ENCODE data around the gene IKZF1. TPM values are rescaled to one million over a fixed set of nuclear protein-coding genes. Genes with fewer than 3 reads are reported as not detected.

IKZF1 gene
- total RNA-seq, result 1 to 10 TPM in 3 of 4 donors, under 1 TPM in 1; 0.22 to 3.6 (median 1.9) TPM

DNA sequence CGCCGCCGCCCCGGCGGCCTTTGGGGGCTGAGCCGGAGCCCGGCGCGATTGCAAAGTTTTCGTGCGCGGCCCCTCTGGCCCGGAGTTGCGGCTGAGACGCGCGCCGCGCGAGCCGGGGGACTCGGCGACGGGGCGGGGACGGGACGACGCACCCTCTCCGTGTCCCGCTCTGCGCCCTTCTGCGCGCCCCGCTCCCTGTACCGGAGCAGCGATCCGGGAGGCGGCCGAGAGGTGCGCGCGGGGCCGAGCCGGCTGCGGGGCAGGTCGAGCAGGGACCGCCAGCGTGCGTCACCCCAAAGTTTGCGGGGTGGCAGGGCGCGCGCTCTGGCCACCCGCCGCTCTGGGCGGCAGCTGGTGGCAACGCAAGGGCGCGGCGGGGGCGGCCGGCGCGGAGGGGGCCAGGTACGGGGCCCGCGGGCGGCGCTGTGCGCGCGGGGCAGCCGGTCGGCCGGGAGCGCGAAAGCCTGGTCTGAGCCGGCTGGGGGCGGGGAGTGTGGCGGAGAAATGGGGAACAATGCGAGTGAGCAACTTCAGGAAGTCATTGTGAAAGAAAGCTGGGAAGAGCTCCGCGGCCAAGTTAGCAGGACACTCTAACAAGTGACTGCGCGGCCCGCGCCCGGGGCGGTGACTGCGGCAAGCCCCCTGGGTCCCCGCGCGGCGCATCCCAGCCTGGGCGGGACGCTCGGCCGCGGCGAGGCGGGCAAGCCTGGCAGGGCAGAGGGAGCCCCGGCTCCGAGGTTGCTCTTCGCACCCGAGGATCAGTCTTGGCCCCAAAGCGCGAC lies at the start of gene IKZF1:
IKZF1 (plus strand) TSS at position 588 of the 782 bp plus-strand sequence. CDS start 14,346 bp downstream, outside the sequence.
- DNase-seq (peak; percentile 19 to 29), ATAC-seq (no peak)
- Histone ChIP-seq H3K36me3 (no peaks in the 10 kb centered on the region), H3K4me3 (peak within 1 kb of the TSS; percentile 32 to 37 (median 35)), H3K27me3 (peaks cover 30 to 37% (median 33%) of the 10 kb centered on the region in 3 donors), H3K4me1 (no peaks in the 10 kb centered on the region), H3K9me3 (no peaks in the 10 kb centered on the region), H3K27ac (no peak within 1 kb of the TSS)
- TF ChIP-seq, protein P1, sequence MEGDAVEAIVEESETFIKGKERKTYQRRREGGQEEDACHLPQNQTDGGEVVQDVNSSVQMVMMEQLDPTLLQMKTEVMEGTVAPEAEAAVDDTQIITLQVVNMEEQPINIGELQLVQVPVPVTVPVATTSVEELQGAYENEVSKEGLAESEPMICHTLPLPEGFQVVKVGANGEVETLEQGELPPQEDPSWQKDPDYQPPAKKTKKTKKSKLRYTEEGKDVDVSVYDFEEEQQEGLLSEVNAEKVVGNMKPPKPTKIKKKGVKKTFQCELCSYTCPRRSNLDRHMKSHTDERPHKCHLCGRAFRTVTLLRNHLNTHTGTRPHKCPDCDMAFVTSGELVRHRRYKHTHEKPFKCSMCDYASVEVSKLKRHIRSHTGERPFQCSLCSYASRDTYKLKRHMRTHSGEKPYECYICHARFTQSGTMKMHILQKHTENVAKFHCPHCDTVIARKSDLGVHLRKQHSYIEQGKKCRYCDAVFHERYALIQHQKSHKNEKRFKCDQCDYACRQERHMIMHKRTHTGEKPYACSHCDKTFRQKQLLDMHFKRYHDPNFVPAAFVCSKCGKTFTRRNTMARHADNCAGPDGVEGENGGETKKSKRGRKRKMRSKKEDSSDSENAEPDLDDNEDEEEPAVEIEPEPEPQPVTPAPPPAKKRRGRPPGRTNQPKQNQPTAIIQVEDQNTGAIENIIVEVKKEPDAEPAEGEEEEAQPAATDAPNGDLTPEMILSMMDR (IDR thresholded peaks at IDR 0.05 in 4 of 5, conservative IDR thresholded peaks at IDR 0.05 in 1 of 5), result no peak
- peak in 1 of 2 donors; percentile 20 for TF ChIP-seq POLR2A (IDR thresholded peaks at IDR 0.05)
- in situ Hi-C loops (cut with MboI; ENCODE audit: low sequenced_read_pairs in 4 of 4) (no loop called here), intact Hi-C loops (cut with DNase I; ENCODE audit: low total_unique reads) (no loop called here)

DNA sequence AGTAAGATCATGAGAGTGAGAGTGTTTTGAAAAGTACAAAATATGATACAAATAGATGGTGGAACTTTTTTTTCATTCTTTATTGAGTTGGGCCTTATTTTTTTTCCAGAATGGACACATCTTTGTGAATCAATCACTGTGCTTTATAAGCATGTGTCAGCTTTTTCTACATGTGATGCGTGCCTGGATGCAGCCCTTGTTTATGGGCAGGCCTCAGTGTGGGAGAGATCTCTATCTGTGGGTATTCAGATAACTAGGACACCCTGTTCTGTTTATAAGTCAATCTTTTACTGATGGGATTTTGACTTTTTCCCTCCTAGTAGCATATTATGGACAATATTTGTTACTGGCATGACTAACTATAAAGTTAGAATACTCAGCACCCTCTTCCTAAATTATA lies 42.9 kb upstream of the IKZF1 start:
- no peak overlapping the region for H3K27ac ChIP-seq
- TF ChIP-seq, protein P1 (IDR thresholded peaks at IDR 0.05 in 4 of 5, conservative IDR thresholded peaks at IDR 0.05 in 1 of 5), result no peak
- no peak for TF ChIP-seq POLR2A (IDR thresholded peaks at IDR 0.05)
- no peaks in the 10 kb centered on the region for H3K9me3 ChIP-seq
- in situ Hi-C loops (cut with MboI; ENCODE audit: low sequenced_read_pairs in 4 of 4), result no loop called here
- no peaks in the 10 kb centered on the region for H3K27me3 ChIP-seq
- H3K4me1 ChIP-seq, result no peaks in the 10 kb centered on the region
- no peak overlapping the region for H3K4me3 ChIP-seq
- H3K36me3 ChIP-seq, result no peaks in the 10 kb centered on the region
- no peak for ATAC-seq
- DNase-seq, result no peak
- intact Hi-C loops (cut with DNase I; ENCODE audit: low total_unique reads), result no loop called here

DNA sequence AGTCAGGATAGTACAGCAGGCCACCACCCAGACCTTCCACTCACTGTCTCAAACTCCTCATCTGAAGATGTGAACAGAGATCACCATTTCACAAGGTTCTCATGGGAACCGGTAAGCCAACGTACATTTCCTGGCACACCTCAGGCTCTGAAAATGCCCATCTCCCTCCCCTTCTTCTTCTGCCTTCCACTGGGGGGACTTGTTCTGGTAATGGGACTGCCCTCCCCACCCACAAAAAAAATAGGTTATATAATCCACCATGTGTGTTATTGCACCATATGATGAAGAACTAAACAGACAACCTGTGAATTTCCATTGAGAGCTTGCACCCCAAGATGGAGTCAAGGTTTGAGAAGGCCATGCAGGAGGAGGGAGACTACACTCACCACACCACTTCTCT lies 42.1 kb upstream of the IKZF1 start:
- Histone ChIP-seq H3K4me3 (no peak overlapping the region), H3K27me3 (no peaks in the 10 kb centered on the region), H3K36me3 (no peaks in the 10 kb centered on the region), H3K9me3 (no peaks in the 10 kb centered on the region), H3K4me1 (no peaks in the 10 kb centered on the region), H3K27ac (no peak overlapping the region)
- TF ChIP-seq, protein P1 (IDR thresholded peaks at IDR 0.05 in 4 of 5, conservative IDR thresholded peaks at IDR 0.05 in 1 of 5), result no peak
- TF ChIP-seq POLR2A (IDR thresholded peaks at IDR 0.05), result no peak
- ATAC-seq, result no peak
- no peak for DNase-seq
- in situ Hi-C loops (cut with MboI; ENCODE audit: low sequenced_read_pairs in 4 of 4) (no loop called here), intact Hi-C loops (cut with DNase I; ENCODE audit: low total_unique reads) (no loop called here)

DNA sequence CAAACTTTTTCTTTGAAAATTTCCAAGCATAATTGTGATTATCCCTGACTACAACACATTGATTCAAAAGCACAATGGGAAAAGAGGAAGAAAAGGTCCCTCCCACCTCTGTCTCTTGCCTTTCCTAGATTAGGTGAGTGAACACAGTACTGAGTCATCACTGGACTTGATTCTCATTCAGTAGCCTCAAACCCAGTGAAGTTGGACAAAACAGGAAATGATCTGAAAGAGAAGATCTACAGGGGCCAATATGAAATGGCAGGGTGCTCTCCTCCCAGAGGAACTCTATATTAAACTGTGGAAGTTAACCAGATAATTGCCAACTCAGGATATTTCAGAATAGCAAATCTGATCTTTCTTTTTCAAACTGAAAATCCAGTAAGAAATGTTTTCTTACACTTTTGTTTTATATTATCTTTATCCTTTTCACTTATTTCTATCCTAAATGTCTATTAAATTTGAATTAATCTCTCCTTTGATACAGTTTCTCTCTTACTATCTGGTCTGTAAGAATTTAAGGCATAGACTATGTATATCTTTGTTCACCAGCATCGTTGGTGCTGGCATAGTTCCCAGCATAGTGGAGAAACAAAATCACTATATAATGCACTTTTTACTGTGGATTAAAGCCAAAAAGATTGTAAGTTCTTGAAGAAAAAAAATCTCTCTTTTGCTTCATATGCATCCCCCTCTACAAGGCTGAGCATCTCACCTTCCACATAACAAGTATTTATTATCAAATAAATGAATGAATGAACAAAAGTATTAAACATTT lies 41.4 kb upstream of the IKZF1 start:
- no peaks in the 10 kb centered on the region for H3K36me3 ChIP-seq
- H3K4me1 ChIP-seq, result no peaks in the 10 kb centered on the region
- DNase-seq (no peak), ATAC-seq (no peak)
- H3K27me3 ChIP-seq, result no peaks in the 10 kb centered on the region
- H3K4me3 ChIP-seq, result no peak overlapping the region
- no peaks in the 10 kb centered on the region for H3K9me3 ChIP-seq
- H3K27ac ChIP-seq, result no peak overlapping the region
- in situ Hi-C loops (cut with MboI; ENCODE audit: low sequenced_read_pairs in 4 of 4), result no loop called here
- intact Hi-C loops (cut with DNase I; ENCODE audit: low total_unique reads), result no loop called here
- no peak for TF ChIP-seq POLR2A (IDR thresholded peaks at IDR 0.05)
- TF ChIP-seq, protein P1 (IDR thresholded peaks at IDR 0.05 in 4 of 5, conservative IDR thresholded peaks at IDR 0.05 in 1 of 5), result no peak
